ENCODE data around the gene SEMA3C.

SEMA3C gene

GRCh38 chr7:80767654-80768053 lies 151.2 kb downstream of the SEMA3C start:
- in situ Hi-C loops (cut with MboI; ENCODE audit: low pct_unique_long_range_greater_than_20kb, low sequenced_read_pairs, unreplicated experiment), result no loop called here
- DNase-seq (ENCODE audit: low spot score), result no peak
- TF ChIP-seq, protein P1, sequence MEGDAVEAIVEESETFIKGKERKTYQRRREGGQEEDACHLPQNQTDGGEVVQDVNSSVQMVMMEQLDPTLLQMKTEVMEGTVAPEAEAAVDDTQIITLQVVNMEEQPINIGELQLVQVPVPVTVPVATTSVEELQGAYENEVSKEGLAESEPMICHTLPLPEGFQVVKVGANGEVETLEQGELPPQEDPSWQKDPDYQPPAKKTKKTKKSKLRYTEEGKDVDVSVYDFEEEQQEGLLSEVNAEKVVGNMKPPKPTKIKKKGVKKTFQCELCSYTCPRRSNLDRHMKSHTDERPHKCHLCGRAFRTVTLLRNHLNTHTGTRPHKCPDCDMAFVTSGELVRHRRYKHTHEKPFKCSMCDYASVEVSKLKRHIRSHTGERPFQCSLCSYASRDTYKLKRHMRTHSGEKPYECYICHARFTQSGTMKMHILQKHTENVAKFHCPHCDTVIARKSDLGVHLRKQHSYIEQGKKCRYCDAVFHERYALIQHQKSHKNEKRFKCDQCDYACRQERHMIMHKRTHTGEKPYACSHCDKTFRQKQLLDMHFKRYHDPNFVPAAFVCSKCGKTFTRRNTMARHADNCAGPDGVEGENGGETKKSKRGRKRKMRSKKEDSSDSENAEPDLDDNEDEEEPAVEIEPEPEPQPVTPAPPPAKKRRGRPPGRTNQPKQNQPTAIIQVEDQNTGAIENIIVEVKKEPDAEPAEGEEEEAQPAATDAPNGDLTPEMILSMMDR (IDR thresholded peaks at IDR 0.05; ENCODE audit: extremely low read depth, insufficient read depth, missing control alignments), result no peak

- no peak for DNase-seq (ENCODE audit: low spot score)
Measured at GRCh38 chr7:80766724-80767123, 152.1 kb downstream of the SEMA3C start.

DNA sequence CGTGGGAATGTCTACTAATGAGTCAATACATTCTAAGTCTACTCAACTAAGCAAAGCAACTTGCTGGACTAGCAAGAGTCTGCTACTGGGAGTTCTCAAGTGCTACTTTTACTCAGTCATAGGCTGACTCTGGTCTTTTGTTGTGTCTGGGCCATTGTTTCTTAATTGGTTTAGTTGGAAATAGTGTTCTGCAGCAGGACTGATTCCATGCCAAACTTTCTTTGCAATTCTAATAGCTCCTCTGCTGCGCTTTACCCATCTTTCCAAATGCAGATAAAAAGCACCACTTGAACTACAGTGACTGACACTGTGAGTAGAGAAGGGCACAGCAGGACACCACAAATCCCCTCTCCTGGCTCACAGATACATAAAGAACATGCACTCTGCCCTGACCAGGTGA lies 154.7 kb downstream of the SEMA3C start:
- TF ChIP-seq, protein P1 (IDR thresholded peaks at IDR 0.05; ENCODE audit: extremely low read depth, insufficient read depth, missing control alignments), result no peak
- no peak for DNase-seq (ENCODE audit: low spot score)
- in situ Hi-C loops (cut with MboI; ENCODE audit: low pct_unique_long_range_greater_than_20kb, low sequenced_read_pairs, unreplicated experiment), result no loop called here

More at GRCh38 chr7:80766724-80767123, 152.1 kb downstream of the SEMA3C start:
- TF ChIP-seq, protein P1 (IDR thresholded peaks at IDR 0.05; ENCODE audit: extremely low read depth, insufficient read depth, missing control alignments), result no peak
- in situ Hi-C loops (cut with MboI; ENCODE audit: low pct_unique_long_range_greater_than_20kb, low sequenced_read_pairs, unreplicated experiment), result no loop called here

DNA sequence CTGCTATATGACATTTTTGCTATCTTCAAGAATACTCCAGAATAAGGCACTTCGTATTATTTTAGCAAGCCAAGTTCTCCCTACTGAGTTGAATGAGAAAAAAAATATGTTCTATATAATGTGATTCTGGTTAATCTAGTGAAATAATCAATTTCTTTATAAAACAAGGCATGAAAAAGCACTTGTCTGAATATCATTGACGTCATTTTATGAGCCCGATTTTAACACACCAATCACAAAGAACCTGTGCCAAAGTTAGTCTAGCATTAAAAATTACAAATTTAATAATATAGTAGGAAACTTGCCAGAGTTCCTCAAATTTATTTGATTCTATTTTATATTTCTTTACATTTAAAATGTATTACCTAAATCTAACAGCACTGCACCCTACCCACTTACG lies 155.1 kb downstream of the SEMA3C start:
- TF ChIP-seq, protein P1 (IDR thresholded peaks at IDR 0.05; ENCODE audit: extremely low read depth, insufficient read depth, missing control alignments), result no peak
- in situ Hi-C loops (cut with MboI; ENCODE audit: low pct_unique_long_range_greater_than_20kb, low sequenced_read_pairs, unreplicated experiment), result no loop called here
- no peak for DNase-seq (ENCODE audit: low spot score)

DNA sequence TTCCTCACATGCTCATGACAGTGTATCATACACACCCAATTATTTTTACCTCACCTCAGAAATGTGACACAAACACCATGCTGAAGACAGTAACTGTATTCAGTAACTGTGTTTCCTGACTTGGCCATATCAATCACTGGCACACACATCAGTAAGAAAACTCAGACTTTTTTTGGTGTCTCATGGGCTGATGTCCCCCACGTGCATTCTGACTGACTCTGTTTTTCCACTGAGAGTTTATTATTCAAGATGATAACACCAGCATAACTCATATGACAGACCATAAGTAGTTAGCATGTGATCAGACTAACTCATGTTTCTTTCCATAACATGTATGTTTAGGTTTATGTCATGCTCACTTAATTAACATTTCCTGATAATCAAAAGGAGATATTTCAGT lies 155.6 kb downstream of the SEMA3C start:
- in situ Hi-C loops (cut with MboI; ENCODE audit: low pct_unique_long_range_greater_than_20kb, low sequenced_read_pairs, unreplicated experiment), result no loop called here
- TF ChIP-seq, protein P1 (IDR thresholded peaks at IDR 0.05; ENCODE audit: extremely low read depth, insufficient read depth, missing control alignments), result no peak
- no peak for DNase-seq (ENCODE audit: low spot score)

DNA sequence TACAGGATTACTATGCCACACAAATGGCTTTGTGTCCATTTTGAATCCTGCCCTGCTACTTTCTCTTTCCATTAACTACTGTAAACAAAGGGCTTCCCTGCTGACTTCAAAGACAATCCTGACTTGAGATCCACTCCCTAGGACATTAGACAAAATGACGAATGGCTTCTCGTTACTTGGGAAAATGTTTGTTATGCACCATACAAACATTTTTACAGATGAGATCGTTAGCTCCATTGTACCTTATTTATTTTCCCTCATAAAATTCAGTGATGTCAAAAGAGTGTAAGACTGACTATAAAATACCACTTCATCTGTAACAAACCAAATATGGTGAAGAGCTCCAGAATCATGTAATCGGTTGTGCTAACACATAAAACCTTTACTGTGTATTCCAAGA lies 158.6 kb downstream of the SEMA3C start:
- in situ Hi-C loops (cut with MboI; ENCODE audit: low pct_unique_long_range_greater_than_20kb, low sequenced_read_pairs, unreplicated experiment), result no loop called here
- no peak for DNase-seq (ENCODE audit: low spot score)
- TF ChIP-seq, protein P1 (IDR thresholded peaks at IDR 0.05; ENCODE audit: extremely low read depth, insufficient read depth, missing control alignments), result no peak

All from GM13977 (cell line).